Stomach (tissue), 9 donors: ENCODE results near the gene SFXN5. TPM values are rescaled to one million over a fixed set of nuclear protein-coding genes. Genes with fewer than 3 reads are reported as not detected.
"Not testable (repeated sequence)": the region's sequence is repeated elsewhere in the genome, so short reads cannot be mapped to it uniquely, and the experiment has no call there.

Source experiments
- DNase-seq, 2 donors: peaks; one replicate each; pipeline versions ENCODE4 v3.0.0 to v3.0.0-alpha.2; 2013 to 2019
- H3K27ac ChIP-seq, 5 donors: fragments of 200-600 bp in 4 of 5; sonication (generic) in 4 of 5; one replicate each; pipeline ENCODE4 v1.5.1; 2013 to 2019; ENCODE audit warnings: mild to moderate bottlenecking in 1 of 5, moderate library complexity in 1 of 5
- H3K27me3 ChIP-seq, 3 donors: fragments of 200-600 bp; sonication (generic); one replicate each; pipeline ENCODE4 v1.5.1; 2017 to 2019; ENCODE audit warnings: mixed run types in 1 of 3
- H3K36me3 ChIP-seq, 4 donors: fragments of 200-600 bp; sonication (generic); 1 replicate in 3 of 4; 2 replicates in 1 of 4; pipeline ENCODE4 v1.5.1; 2016 to 2019
- H3K4me1 ChIP-seq, 4 donors: fragments of 200-600 bp; sonication (generic); one replicate each; pipeline ENCODE4 v1.5.1; 2016 to 2019
- H3K4me3 ChIP-seq, 4 donors: fragments of 200-600 bp; sonication (generic) in 3 of 4; one replicate each; pipeline ENCODE4 v1.5.1; 2016 to 2019; ENCODE audit warnings: mild to moderate bottlenecking in 1 of 4
- H3K9me3 ChIP-seq, 4 donors: fragments of 200-600 bp; sonication (generic); one replicate each; pipeline ENCODE4 v1.5.1; 2016 to 2019
- CTCF ChIP-seq, 7 experiments: fragments of 450-650 bp in 4 of 7; fragments of 200-600 bp in 3 of 7; sonication (generic) in 3 of 7; IDR thresholded peaks; one replicate each; pipeline ENCODE4 v1.5.1; 2016 to 2019; ENCODE audit warnings: antibody characterized with exemption in 7 of 7, control low read depth in 2 of 7, mild to moderate bottlenecking in 1 of 7
- EP300 ChIP-seq: sonication (generic); formaldehyde crosslinking; IDR thresholded peaks from one replicate; pipeline ENCODE4 v1.6.1; 2017; ENCODE audit warnings: antibody characterized with exemption
- POLR2A ChIP-seq, 4 donors: fragments of 450-650 bp; IDR thresholded peaks; one replicate each; pipeline ENCODE4 v1.6.1; 2016; ENCODE audit warnings: antibody characterized with exemption in 4 of 4, control low read depth in 2 of 4, mild to moderate bottlenecking in 1 of 4, moderate library complexity in 1 of 4
- POLR2AphosphoS5 ChIP-seq, 3 donors: sonication (generic); formaldehyde crosslinking; IDR thresholded peaks; one replicate each; pipeline ENCODE4 v1.6.1; 2016; ENCODE audit warnings: antibody characterized with exemption in 3 of 3
- WGBS, 5 donors: extraction: QIAGEN DNeasy Blood & Tissue Kit in 3 of 5; methylation state at CpG; one replicate each; pipeline versions ENCODE4 v1.1.5 to v1.1.7; 2013 to 2018; 5-methylcytosine and 5-hydroxymethylcytosine counted together
- intact Hi-C: fragments of 100-400 bp; cut with DNase I; formaldehyde crosslinking; loops from one replicate; pipeline ENCODE4 v1.15.1; 2023; ENCODE audit warnings: low total_unique reads
- polyA plus RNA-seq, 3 donors: library from polyadenylated mRNA; stranded (reverse); fragments of 200-250 nt; gene quantifications; one replicate each; pipeline ENCODE4 v1.2.3, GENCODE V29; 2013
- total RNA-seq, 5 donors: library from RNA; depleted of rRNA; stranded (reverse); fragments of >200 nt; gene quantifications; one replicate each; pipeline versions ENCODE4 v1.1.0 to v1.2.3, GENCODE V29; 2014 to 2016
- donor health status: healthy with polysubstance abuse.
- donor health status: Bipolar disorder and iron deficiency.
- donor health status: healthy.

The SFXN5 gene
- total and polyA plus RNA-seq, 8 donors = 2.7 to 118 (median 17.2) TPM

- TF ChIP-seq POLR2A (IDR thresholded peaks at IDR 0.05) (no peak), EP300 (no peak), CTCF (IDR thresholded peaks at IDR 0.05) (no peak), POLR2AphosphoS5 (IDR thresholded peaks at IDR 0.05) (no peak)
- Histone ChIP-seq H3K4me3 (no peak overlapping the region), H3K27me3 (peaks cover 38 to 100% (median 86%) of the 10 kb centered on the region in 3 donors), H3K4me1 (peaks cover 33 to 42% (median 37%) of the 10 kb centered on the region in 4 donors), H3K36me3 (no peaks in the 10 kb centered on the region), H3K9me3 (no peaks in the 10 kb centered on the region), H3K27ac (no peak overlapping the region)
- intact Hi-C loops = no loop called here
- WGBS, 5 donors = 15 to 21% (median 18%) methylated on average over 7 of the region's 7 CpGs
- peak; percentile 1 to 14 for DNase-seq
Measured at GRCh38 chr2:72913486-72914205, 157.9 kb downstream of the SFXN5 start.

- Histone ChIP-seq H3K27me3 (peaks cover 21 to 100% (median 76%) of the 10 kb centered on the region in 3 donors), H3K4me1 (peaks cover 9 to 18% (median 14%) of the 10 kb centered on the region in 4 donors), H3K9me3 (peaks cover 0 to 2% (median 0%) of the 10 kb centered on the region in 4 donors), H3K36me3 (no peaks in the 10 kb centered on the region), H3K4me3 (no peak overlapping the region), H3K27ac (no peak overlapping the region)
- no peak for TF ChIP-seq POLR2A (IDR thresholded peaks at IDR 0.05)
- no peak for TF ChIP-seq CTCF (IDR thresholded peaks at IDR 0.05)
- TF ChIP-seq EP300 = no peak
- no peak for TF ChIP-seq POLR2AphosphoS5 (IDR thresholded peaks at IDR 0.05)
- WGBS, 5 donors = 15 to 56% (median 42%) methylated on average over 1 of the region's 1 CpG
- no peak for DNase-seq
- intact Hi-C loops = no loop called here
Measured at GRCh38 chr2:72911256-72911655, 160.3 kb downstream of the SFXN5 start.

- peaks cover 7 to 87% (median 59%) of the 10 kb centered on the region in 3 donors for H3K27me3 ChIP-seq
- no peaks in the 10 kb centered on the region for H3K4me1 ChIP-seq
- H3K4me3 ChIP-seq = no peak overlapping the region
- no peak for DNase-seq
- no peak for TF ChIP-seq POLR2A (IDR thresholded peaks at IDR 0.05)
- no peak for TF ChIP-seq CTCF (IDR thresholded peaks at IDR 0.05)
- TF ChIP-seq EP300 = no peak
- no peak for TF ChIP-seq POLR2AphosphoS5 (IDR thresholded peaks at IDR 0.05)
- intact Hi-C loops = no loop called here
- H3K9me3 ChIP-seq = peaks cover 0 to 4% (median 0%) of the 10 kb centered on the region in 4 donors
- 78 to 85% (median 84%) methylated on average over 3 of the region's 3 CpGs for WGBS, 5 donors
- no peak overlapping the region for H3K27ac ChIP-seq
- H3K36me3 ChIP-seq = no peaks in the 10 kb centered on the region
Measured at GRCh38 chr2:72908741-72909140, 162.8 kb downstream of the SFXN5 start.

GRCh38 chr2:72907369-72907768 is 164.1 kb downstream of the SFXN5 start:
- H3K9me3 ChIP-seq, H3K27ac ChIP-seq, H3K4me3 ChIP-seq, intact Hi-C loops, H3K4me1 ChIP-seq, H3K36me3 ChIP-seq, DNase-seq: not testable (repeated sequence)
- H3K27me3 ChIP-seq = peaks cover 3 to 85% (median 54%) of the 10 kb centered on the region in 3 donors
- 85 to 91% (median 89%) methylated on average over 13 of the region's 13 CpGs for WGBS, 5 donors

- DNase-seq = no peak
- Histone ChIP-seq H3K36me3 (no peaks in the 10 kb centered on the region), H3K4me1 (peaks cover 0 to 4% (median under 1%) of the 10 kb centered on the region in 4 donors), H3K27me3 (peaks cover 0 to 66% (median 20%) of the 10 kb centered on the region in 3 donors), H3K4me3 (no peak overlapping the region), H3K9me3 (peaks cover 0 to 4% (median 0%) of the 10 kb centered on the region in 4 donors), H3K27ac (no peak overlapping the region)
- intact Hi-C loops = no loop called here
- TF ChIP-seq CTCF (IDR thresholded peaks at IDR 0.05) (no peak), POLR2A (IDR thresholded peaks at IDR 0.05) (no peak), POLR2AphosphoS5 (IDR thresholded peaks at IDR 0.05) (no peak)
- WGBS, 5 donors = 44 to 58% (median 52%) methylated on average over 3 of the region's 3 CpGs
Measured at GRCh38 chr2:72901426-72901825, 170.1 kb downstream of the SFXN5 start.
